Prostate gland (tissue), 2 donors: ENCODE results near the gene MEP1B. TPM values are rescaled to one million over a fixed set of nuclear protein-coding genes. Genes with fewer than 3 reads are reported as not detected.
"Not testable (repeated sequence)": the region's sequence is repeated elsewhere in the genome, so short reads cannot be mapped to it uniquely, and the experiment has no call there.

Experiments used
- DNase-seq: peaks from one replicate; pipeline ENCODE4 v3.0.0-alpha.2; 2019; ENCODE audit warnings: low spot score
- H3K27ac ChIP-seq, 2 donors: fragments of 200-600 bp; sonication (generic); 2 replicates each; pipeline ENCODE4 v1.5.1; 2017 to 2019
- H3K27me3 ChIP-seq: fragments of 200-600 bp; sonication (generic); replicated peaks from 2 replicates; pipeline ENCODE4 v1.5.1; 2019; ENCODE audit not compliant: insufficient read depth
- H3K36me3 ChIP-seq, 2 donors: fragments of 200-600 bp; sonication (generic); 1 replicate in 1 of 2; 2 replicates in 1 of 2; pipeline versions ENCODE4 v1.5.1 to v1.8.1; 2017 to 2019
- H3K4me1 ChIP-seq: fragments of 200-600 bp; sonication (generic); replicated peaks from 2 replicates; pipeline ENCODE4 v1.5.1; 2019
- H3K4me3 ChIP-seq, 2 donors: fragments of 200-600 bp; sonication (generic); 2 replicates each; pipeline ENCODE4 v1.5.1; 2017 to 2019
- H3K9me3 ChIP-seq: fragments of 200-600 bp; sonication (generic); 2 replicates; pipeline ENCODE4 v1.5.1; 2017
- CTCF ChIP-seq, 4 experiments: fragments of 200-600 bp in 2 of 4; fragments of 450-650 bp in 2 of 4; sonication (generic) in 2 of 4; IDR thresholded peaks; 1 replicate in 3 of 4; 2 replicates in 1 of 4; pipeline ENCODE4 v1.5.1; 2016 to 2019; ENCODE audit warnings: antibody characterized with exemption in 4 of 4, mild to moderate bottlenecking in 2 of 4, moderate library complexity in 2 of 4
- POLR2A ChIP-seq: fragments of 450-650 bp; IDR thresholded peaks from one replicate; pipeline ENCODE4 v1.6.1; 2016; ENCODE audit warnings: antibody characterized with exemption, mild to moderate bottlenecking
- POLR2AphosphoS5 ChIP-seq: sonication (generic); formaldehyde crosslinking; IDR thresholded peaks from one replicate; pipeline ENCODE4 v1.6.1; 2017; ENCODE audit warnings: antibody characterized with exemption
- WGBS: methylation state at CpG from one replicate; pipeline ENCODE4 v1.1.5; 2018; 5-methylcytosine and 5-hydroxymethylcytosine counted together
- intact Hi-C: fragments of 100-400 bp; cut with DNase I; formaldehyde crosslinking; loops from one replicate; pipeline ENCODE4 v1.14.2; 2022
- total RNA-seq, 2 donors: library from RNA; depleted of rRNA; stranded (reverse); fragments of >200 nt; gene quantifications; one replicate each; pipeline ENCODE4 v1.1.0, GENCODE V29; 2016

The MEP1B gene
- total RNA-seq, 2 donors from 2014 or later, result 0.34 TPM; not detected in 1

GRCh38 chr18:32173654-32174053 lies 16.2 kb upstream of the MEP1B start:
- intact Hi-C loops, result no loop called here
- no peak for DNase-seq
- Histone ChIP-seq H3K36me3 (no peaks in the 10 kb centered on the region), H3K4me3 (no peak overlapping the region), H3K27ac (no peak overlapping the region), H3K27me3 (no peaks in the 10 kb centered on the region), H3K4me1 (no peaks in the 10 kb centered on the region), H3K9me3 (no peaks in the 10 kb centered on the region)
- no peak for TF ChIP-seq POLR2A
- no peak for TF ChIP-seq POLR2AphosphoS5
- TF ChIP-seq CTCF (IDR thresholded peaks at IDR 0.05), result no peak
- WGBS, result 69% methylated on average over 3 of the region's 3 CpGs

GRCh38 chr18:32174719-32175118 lies 15.1 kb upstream of the MEP1B start:
- Histone ChIP-seq H3K27me3 (no peaks in the 10 kb centered on the region), H3K4me1 (no peaks in the 10 kb centered on the region), H3K27ac (no peak overlapping the region), H3K9me3 (no peaks in the 10 kb centered on the region), H3K36me3 (no peaks in the 10 kb centered on the region), H3K4me3 (no peak overlapping the region)
- 79% methylated on average over 7 of the region's 7 CpGs for WGBS
- TF ChIP-seq CTCF (IDR thresholded peaks at IDR 0.05), result no peak
- TF ChIP-seq POLR2A, result no peak
- TF ChIP-seq POLR2AphosphoS5, result no peak
- DNase-seq, result no peak
- intact Hi-C loops, result no loop called here

- intact Hi-C loops, result no loop called here
- TF ChIP-seq CTCF (IDR thresholded peaks at IDR 0.05) (no peak), POLR2A (no peak), POLR2AphosphoS5 (no peak)
- 69% methylated on average over 1 of the region's 1 CpG for WGBS
- no peaks in the 10 kb centered on the region for H3K36me3 ChIP-seq
- H3K4me1 ChIP-seq, result no peaks in the 10 kb centered on the region
- H3K4me3 ChIP-seq, result no peak overlapping the region
- no peaks in the 10 kb centered on the region for H3K9me3 ChIP-seq
- no peaks in the 10 kb centered on the region for H3K27me3 ChIP-seq
- no peak for DNase-seq
- H3K27ac ChIP-seq, result no peak overlapping the region
These were observed 14.6 kb upstream of the MEP1B start for GRCh38 chr18:32175265-32175664.

GRCh38 chr18:32176745-32177144 lies 13.1 kb upstream of the MEP1B start:
- intact Hi-C loops, H3K4me1 ChIP-seq, H3K4me3 ChIP-seq, H3K27me3 ChIP-seq, DNase-seq, H3K9me3 ChIP-seq, H3K36me3 ChIP-seq, H3K27ac ChIP-seq: not testable (repeated sequence)
- WGBS, result 100% methylated on average over 1 of the region's 1 CpG

GRCh38 chr18:32177530-32177929 lies 12.3 kb upstream of the MEP1B start:
- 94% methylated on average over 3 of the region's 3 CpGs for WGBS
- TF ChIP-seq CTCF (IDR thresholded peaks at IDR 0.05), result no peak
- no peak for TF ChIP-seq POLR2AphosphoS5
- no peak for TF ChIP-seq POLR2A
- no peaks in the 10 kb centered on the region for H3K4me1 ChIP-seq
- intact Hi-C loops, result no loop called here
- no peaks in the 10 kb centered on the region for H3K27me3 ChIP-seq
- no peaks in the 10 kb centered on the region for H3K9me3 ChIP-seq
- no peak for DNase-seq
- no peaks in the 10 kb centered on the region for H3K36me3 ChIP-seq
- H3K4me3 ChIP-seq, result no peak overlapping the region
- no peak overlapping the region for H3K27ac ChIP-seq

GRCh38 chr18:32183503-32183902 lies 6.3 kb upstream of the MEP1B start:
- H3K9me3 ChIP-seq, result no peaks in the 10 kb centered on the region
- TF ChIP-seq POLR2AphosphoS5 (no peak), CTCF (IDR thresholded peaks at IDR 0.05) (no peak), POLR2A (no peak)
- no peak overlapping the region for H3K27ac ChIP-seq
- no peaks in the 10 kb centered on the region for H3K36me3 ChIP-seq
- H3K27me3 ChIP-seq, result peaks cover 3% of the 10 kb centered on the region
- H3K4me3 ChIP-seq, result no peak overlapping the region
- no peaks in the 10 kb centered on the region for H3K4me1 ChIP-seq
- no peak for DNase-seq
- intact Hi-C loops, result no loop called here
